ENCODE results near the gene ZNF846.
"Not testable (repeated sequence)": the region's sequence is repeated elsewhere in the genome, so short reads cannot be mapped to it uniquely, and the experiment has no call there.

The ZNF846 gene

GRCh38 chr19:9752701-9753443, 15.7 kb downstream of the ZNF846 start:
- no peak overlapping the region for H3K27ac ChIP-seq
- TF ChIP-seq CTCF (conservative IDR thresholded peaks at IDR 0.05) (no peak), ZFX (IDR thresholded peaks at IDR 0.05) (no peak)

- H3K27ac ChIP-seq = no peak overlapping the region
- TF ChIP-seq ZFX (IDR thresholded peaks at IDR 0.05) (no peak), CTCF (conservative IDR thresholded peaks at IDR 0.05) (no peak)
Measured at GRCh38 chr19:9751446-9751845, 17.1 kb downstream of the ZNF846 start.

- H3K27ac ChIP-seq = no peak overlapping the region
- no peak for TF ChIP-seq ZFX (IDR thresholded peaks at IDR 0.05)
- TF ChIP-seq CTCF (conservative IDR thresholded peaks at IDR 0.05) = no peak
Measured at GRCh38 chr19:9741476-9742171, 26.9 kb downstream of the ZNF846 start.

GRCh38 chr19:9735986-9736385, 32.6 kb downstream of the ZNF846 start:
- H3K27ac ChIP-seq = no peak overlapping the region
- no peak for TF ChIP-seq ZFX (IDR thresholded peaks at IDR 0.05)

GRCh38 chr19:9730056-9730455, 38.5 kb downstream of the ZNF846 start:
- not testable (repeated sequence) for H3K27ac ChIP-seq

GRCh38 chr19:9729162-9729561, 39.4 kb downstream of the ZNF846 start:
- H3K27ac ChIP-seq = no peak overlapping the region
- no peak for TF ChIP-seq ZFX (IDR thresholded peaks at IDR 0.05)
- no peak for TF ChIP-seq CTCF (conservative IDR thresholded peaks at IDR 0.05)

- no peak overlapping the region for H3K27ac ChIP-seq
Measured at GRCh38 chr19:9727644-9728043, 40.9 kb downstream of the ZNF846 start.

GRCh38 chr19:9725508-9726201, 42.9 kb downstream of the ZNF846 start:
- not testable (repeated sequence) for H3K27ac ChIP-seq

More at GRCh38 chr19:9727644-9728043, 40.9 kb downstream of the ZNF846 start:
- TF ChIP-seq ZFX (IDR thresholded peaks at IDR 0.05) (no peak), CTCF (conservative IDR thresholded peaks at IDR 0.05) (no peak)
